Glutamatergic neuron (in vitro differentiated cells): ENCODE results near the gene MYBBP1A. TPM values are rescaled to one million over a fixed set of nuclear protein-coding genes. Genes with fewer than 3 reads are reported as not detected.
A peak's percentile ranks its signal among the peaks of the same experiment; 100 is the strongest.

Experiments used
- DNase-seq: peaks from one replicate; pipeline ENCODE4 v3.0.0; 2022
- H3K27ac Mint-ChIP-seq: one replicate; pipeline ENCODE4 v1.8.0; 2020; ENCODE audit warnings: mild to moderate bottlenecking, mixed read lengths, inconsistent platforms; ENCODE audit not compliant: unreplicated experiment
- H3K27me3 Mint-ChIP-seq: one replicate; pipeline ENCODE4 v1.8.0; 2020; ENCODE audit warnings: mild to moderate bottlenecking, moderate library complexity, mixed read lengths, inconsistent platforms; ENCODE audit not compliant: unreplicated experiment
- H3K36me3 Mint-ChIP-seq: one replicate; pipeline ENCODE4 v1.8.0; 2020; ENCODE audit warnings: mild to moderate bottlenecking, mixed read lengths, inconsistent platforms; ENCODE audit not compliant: unreplicated experiment
- H3K4me1 Mint-ChIP-seq: one replicate; pipeline ENCODE4 v1.8.0; 2020; ENCODE audit warnings: mild to moderate bottlenecking, low read depth, mixed read lengths, inconsistent platforms; ENCODE audit not compliant: unreplicated experiment
- H3K4me3 Mint-ChIP-seq: one replicate; pipeline ENCODE4 v1.8.0; 2020; ENCODE audit warnings: mild to moderate bottlenecking, mixed read lengths, inconsistent platforms; ENCODE audit not compliant: unreplicated experiment
- H3K9me3 Mint-ChIP-seq: one replicate; pipeline ENCODE4 v1.8.0; 2020; ENCODE audit warnings: mild to moderate bottlenecking, moderate library complexity, mixed read lengths, inconsistent platforms; ENCODE audit not compliant: unreplicated experiment
- CTCF ChIP-seq: fragments of 200-600 bp; sonication (generic); IDR thresholded peaks from one replicate; pipeline ENCODE4 v1.5.0; 2021; ENCODE audit not compliant: partially characterized antibody, unreplicated experiment
- total RNA-seq: library from RNA; stranded (reverse); fragmentation: NEBNext Ultra II Directional; extraction: Animal tissue kit (Norgen Biotek cat#: 25700); gene quantifications from one replicate; pipeline ENCODE4 v1.2.1, GENCODE V29; 2021; ENCODE audit not compliant: unreplicated experiment

The MYBBP1A gene
- total RNA-seq, 1 donor from 2014 or later: 44.8 TPM

GRCh38 chr17:4576729-4577322, 21.6 kb upstream of the MYBBP1A start:
- TF ChIP-seq CTCF: no peak
- peaks cover 22% of the 10 kb centered on the region for H3K4me1 Mint-ChIP-seq
- H3K27me3 Mint-ChIP-seq: peaks cover 17% of the 10 kb centered on the region
- no peak overlapping the region for H3K4me3 Mint-ChIP-seq
- DNase-seq: peak; percentile 78
- H3K9me3 Mint-ChIP-seq: peaks cover 10% of the 10 kb centered on the region
- H3K36me3 Mint-ChIP-seq: no peaks in the 10 kb centered on the region
- no peak overlapping the region for H3K27ac Mint-ChIP-seq

- Mint-ChIP-seq H3K27ac (peak overlapping the region; percentile 22), H3K4me1 (peaks cover 17% of the 10 kb centered on the region), H3K9me3 (peaks cover 7% of the 10 kb centered on the region), H3K27me3 (peaks cover 13% of the 10 kb centered on the region), H3K36me3 (no peaks in the 10 kb centered on the region), H3K4me3 (peak overlapping the region; percentile 34)
- no peak for DNase-seq
- no peak for TF ChIP-seq CTCF
These were observed 21.0 kb upstream of the MYBBP1A start for GRCh38 chr17:4576161-4576558.

DNA sequence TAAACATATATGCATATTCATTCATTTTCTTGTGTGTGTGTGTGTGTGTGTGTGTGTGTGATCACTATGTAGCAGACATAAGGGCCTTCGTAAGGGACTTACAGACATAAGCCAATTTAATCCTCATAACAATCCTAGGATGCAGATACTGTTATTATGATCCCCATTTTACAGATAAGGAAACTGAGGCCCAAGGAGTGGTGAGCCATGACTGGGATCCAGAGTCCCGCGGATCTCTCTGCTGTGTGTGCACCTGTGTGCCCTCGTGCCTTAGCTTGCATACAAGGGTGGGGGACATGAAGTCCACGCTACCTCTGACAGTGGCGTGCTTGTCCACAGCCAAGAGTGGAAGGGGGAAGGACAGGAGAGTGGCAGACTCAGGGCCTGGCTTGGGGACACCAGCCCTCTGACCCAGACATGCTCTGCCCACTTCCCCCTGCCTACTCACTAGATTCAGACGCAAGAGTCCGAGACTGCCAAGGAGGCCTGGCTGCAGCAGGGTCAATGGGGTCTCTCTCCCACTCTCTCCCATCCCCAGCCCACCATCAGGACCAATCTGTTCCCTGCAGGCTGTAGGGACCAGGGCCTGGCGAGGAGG, 19.4 kb upstream of the MYBBP1A start:
- no peak for DNase-seq
- H3K36me3 Mint-ChIP-seq: no peaks in the 10 kb centered on the region
- H3K27ac Mint-ChIP-seq: no peak overlapping the region
- no peak for TF ChIP-seq CTCF
- H3K4me3 Mint-ChIP-seq: no peak overlapping the region
- H3K9me3 Mint-ChIP-seq: peaks cover 7% of the 10 kb centered on the region
- peaks cover 9% of the 10 kb centered on the region for H3K27me3 Mint-ChIP-seq
- peaks cover 14% of the 10 kb centered on the region for H3K4me1 Mint-ChIP-seq

DNA sequence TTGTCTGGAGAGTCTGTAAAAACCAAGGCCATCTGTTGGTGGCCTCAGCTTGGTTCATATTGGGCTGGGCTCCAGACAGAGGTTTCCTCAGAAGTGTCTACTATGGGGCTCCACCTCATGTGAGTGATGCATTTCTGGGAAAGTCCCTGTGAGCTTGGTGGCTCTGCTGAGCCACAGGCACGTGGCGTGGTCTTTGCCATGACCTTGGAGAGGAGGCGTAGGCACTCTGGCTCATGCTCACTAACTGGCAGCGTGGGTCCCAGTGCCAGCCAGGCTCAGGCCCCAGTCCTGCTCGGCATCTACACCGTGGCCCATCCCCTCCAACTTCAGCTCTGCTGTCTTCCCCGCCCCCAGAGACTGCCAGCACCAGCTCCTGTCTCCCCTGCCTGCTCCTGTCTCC, 18.5 kb upstream of the MYBBP1A start:
- Mint-ChIP-seq H3K27ac (no peak overlapping the region), H3K27me3 (peaks cover 9% of the 10 kb centered on the region), H3K4me1 (peaks cover 16% of the 10 kb centered on the region), H3K9me3 (peaks cover 7% of the 10 kb centered on the region), H3K4me3 (no peak overlapping the region), H3K36me3 (no peaks in the 10 kb centered on the region)
- no peak for TF ChIP-seq CTCF
- no peak for DNase-seq

GRCh38 chr17:4573115-4573514, 17.9 kb upstream of the MYBBP1A start:
- Mint-ChIP-seq H3K4me3 (no peak overlapping the region), H3K27ac (no peak overlapping the region), H3K4me1 (peaks cover 16% of the 10 kb centered on the region), H3K36me3 (no peaks in the 10 kb centered on the region), H3K9me3 (peaks cover 7% of the 10 kb centered on the region), H3K27me3 (peaks cover 9% of the 10 kb centered on the region)
- no peak for TF ChIP-seq CTCF
- DNase-seq: no peak
